B cell (primary cell): ENCODE results near the gene TRIM29. TPM values are rescaled to one million over a fixed set of nuclear protein-coding genes. Genes with fewer than 3 reads are reported as not detected.

Experiments used
- ATAC-seq: fragments of 200-7000 bp; cut with Tn5 transposase; one replicate; pipeline ENCODE4 v1.10.0; 2021; ENCODE audit warnings: low read depth, mild to moderate bottlenecking, moderate number of reproducible peaks, moderate library complexity
- CTCF ChIA-PET: fragments of 350-600 bp; sonication (Branson Sonifier 250); formaldehyde crosslinking; loops from one replicate; lab custom pipeline; 2021; ENCODE audit warnings: antibody characterized with exemption, inconsistent platforms; lab: Charles Lee
- POLR2A ChIA-PET: fragments of 350-600 bp; sonication (Branson Sonifier 250); formaldehyde crosslinking; loops from one replicate; lab custom pipeline; 2021; ENCODE audit warnings: antibody characterized with exemption; lab: Charles Lee
- DNase-seq: peaks from one replicate; pipeline ENCODE4 v3.0.0; 2013
- H2AFZ ChIP-seq: 2 replicates; pipeline ENCODE4 v1.6.1; 2012; ENCODE audit warnings: mild to moderate bottlenecking, low read depth, low read length; ENCODE audit not compliant: insufficient read depth, poor library complexity, severe bottlenecking
- H3K27ac ChIP-seq, 2 donors: 1 replicate in 1 of 2; 2 replicates in 1 of 2; pipeline ENCODE4 v1.5.1; 2012 to 2013; ENCODE audit warnings: low read length in 2 of 2, mild to moderate bottlenecking in 2 of 2, moderate library complexity in 1 of 2
- H3K27me3 ChIP-seq, 4 experiments: fragments of 200-600 bp in 1 of 4; sonication (generic) in 1 of 4; replicated peaks in 1 of 4; 1 replicate in 2 of 4; 2 replicates in 2 of 4; pipeline versions ENCODE4 v1.6.1 to v1.7.0; 2013 to 2016; ENCODE audit warnings: low read length in 3 of 4, mild to moderate bottlenecking in 2 of 4, mixed read lengths in 1 of 4, moderate library complexity in 1 of 4; ENCODE audit not compliant: insufficient read depth in 4 of 4, control insufficient read depth in 3 of 4; ENCODE audit errors: control extremely low read depth in 1 of 4
- H3K36me3 ChIP-seq, 2 experiments: replicated peaks in 1 of 2; 1 replicate in 1 of 2; 2 replicates in 1 of 2; pipeline versions ENCODE4 v1.6.1 to v1.7.1; 2013; ENCODE audit warnings: low read length in 1 of 2; ENCODE audit not compliant: insufficient read depth in 2 of 2, control insufficient read depth in 1 of 2; ENCODE audit errors: control extremely low read depth in 1 of 2, extremely low read depth in 1 of 2
- H3K4me1 ChIP-seq, 2 donors: fragments of 200-600 bp in 1 of 2; sonication (generic) in 1 of 2; 1 replicate in 1 of 2; 2 replicates in 1 of 2; pipeline versions ENCODE4 v1.5.1 to v1.6.1; 2013 to 2017; ENCODE audit warnings: low read length in 2 of 2; ENCODE audit not compliant: control insufficient read depth in 2 of 2, insufficient read depth in 2 of 2
- H3K4me2 ChIP-seq: replicated peaks from 2 replicates; pipeline ENCODE3; 2012; ENCODE audit warnings: mild to moderate bottlenecking, low read depth, low read length; ENCODE audit not compliant: poor library complexity, severe bottlenecking
- H3K4me3 ChIP-seq, 5 experiments: fragments of 200-600 bp in 1 of 5; sonication (generic) in 1 of 5; 1 replicate in 3 of 5; 2 replicates in 2 of 5; pipeline versions ENCODE4 v1.5.1 to v1.7.0; 2011 to 2016; ENCODE audit warnings: low read length in 4 of 5, mild to moderate bottlenecking in 4 of 5, low read depth in 2 of 5, control low read depth in 1 of 5, moderate library complexity in 1 of 5; ENCODE audit not compliant: insufficient read depth in 1 of 5; ENCODE audit errors: control extremely low read depth in 1 of 5, extremely low read depth in 1 of 5
- H3K79me2 ChIP-seq: fragments of 200-600 bp; sonication (generic); one replicate; pipeline ENCODE4 v1.6.0; 2016; ENCODE audit warnings: low read length; ENCODE audit not compliant: control insufficient read depth, insufficient read depth
- H3K9ac ChIP-seq: fragments of 200-600 bp; sonication (generic); 2 replicates; pipeline ENCODE4 v1.6.1; 2017; ENCODE audit warnings: mild to moderate bottlenecking, low read length, moderate library complexity
- H3K9me3 ChIP-seq, 3 donors: one replicate each; pipeline versions ENCODE4 v1.6.1 to v1.7.1; 2013; ENCODE audit warnings: low read length in 2 of 3; ENCODE audit not compliant: control insufficient read depth in 2 of 3, insufficient read depth in 1 of 3; ENCODE audit errors: control extremely low read depth in 1 of 3
- H4K20me1 ChIP-seq: 2 replicates; pipeline ENCODE4 v1.6.0; 2012; ENCODE audit warnings: mild to moderate bottlenecking, low read length; ENCODE audit not compliant: insufficient read depth, control insufficient read depth, poor library complexity, severe bottlenecking
- H3K27ac Mint-ChIP-seq: one replicate; pipeline ENCODE4 v1.8.0; 2021; ENCODE audit warnings: mixed read lengths
- H3K27me3 Mint-ChIP-seq: one replicate; pipeline ENCODE4 v1.8.0; 2021; ENCODE audit warnings: mixed read lengths
- H3K4me1 Mint-ChIP-seq: one replicate; pipeline ENCODE4 v1.8.0; 2021; ENCODE audit warnings: mixed read lengths
- H3K4me3 Mint-ChIP-seq: one replicate; pipeline ENCODE4 v1.8.0; 2021; ENCODE audit warnings: mixed read lengths
- H3K9me3 Mint-ChIP-seq: one replicate; pipeline ENCODE4 v1.8.0; 2022; ENCODE audit warnings: mixed read lengths; ENCODE audit not compliant: insufficient read depth
- EZH2 ChIP-seq: IDR thresholded peaks from 2 replicates; pipeline ENCODE4 v1.6.1; 2012; ENCODE audit warnings: borderline replicate concordance, low read depth, mild to moderate bottlenecking, moderate library complexity, low read length; ENCODE audit not compliant: insufficient read depth, poor library complexity, severe bottlenecking
- WGBS: methylation state at CpG from one replicate; pipeline ENCODE4 v1.1.5; 2013; ENCODE audit warnings: missing lambda C conversion rate; ENCODE audit not compliant: insufficient coverage; 5-methylcytosine and 5-hydroxymethylcytosine counted together
- intact Hi-C: fragments of 100-400 bp; cut with micrococcal nuclease; formaldehyde crosslinking; loops from one replicate; pipeline ENCODE4 v1.10.0; 2022
- polyA plus RNA-seq: library from polyadenylated mRNA; depleted of rRNA; stranded (reverse); fragments of >200 nt; gene quantifications from 2 replicates; pipeline ENCODE4 v1.2.3, GENCODE V29; 2012
- total RNA-seq, 2 donors: library from RNA; stranded (reverse); fragments of 120-200 nt in 1 of 2; gene quantifications; 1 replicate in 1 of 2; 2 replicates in 1 of 2; pipeline versions ENCODE4 v1.2.3 to v1.2.4, GENCODE V29; 2013 to 2022
- TF ChIP-seq, protein P1 (sequence below): fragments of 200-600 bp; IDR thresholded peaks from one replicate; pipeline ENCODE4 v1.8.0; 2022; ENCODE audit warnings: antibody characterized with exemption, mild to moderate bottlenecking

Gene TRIM29
- total and polyA plus RNA-seq, 2 donors (not counting 1 experiment from before 2014, with no cell fraction given) = not detected

DNA sequence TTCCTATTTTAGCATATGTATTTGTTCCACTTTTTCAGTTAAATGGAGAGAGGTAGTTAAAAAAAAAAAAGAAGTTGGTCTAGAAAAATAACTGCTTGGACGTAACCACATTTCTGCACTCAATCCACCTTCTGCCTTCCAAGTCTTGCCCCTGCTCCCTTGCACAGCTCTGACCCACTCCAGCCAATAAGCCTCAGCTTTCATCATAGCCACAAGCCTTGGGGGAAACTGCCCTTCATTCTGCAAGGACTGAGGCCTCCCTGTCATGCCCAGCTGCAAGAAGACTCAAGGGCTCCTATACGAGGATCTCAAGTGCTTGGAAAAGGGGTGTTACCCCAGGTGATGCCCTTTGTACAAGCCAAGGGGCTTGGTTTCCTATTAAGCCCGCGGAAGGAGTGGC, 37.0 kb upstream of the TRIM29 start:
- no peaks in the 10 kb centered on the region for H3K9me3 Mint-ChIP-seq
- intact Hi-C loops = no loop called here

GRCh38 chr11:120173807-120174206, 35.9 kb upstream of the TRIM29 start:
- TF ChIP-seq, protein P1, sequence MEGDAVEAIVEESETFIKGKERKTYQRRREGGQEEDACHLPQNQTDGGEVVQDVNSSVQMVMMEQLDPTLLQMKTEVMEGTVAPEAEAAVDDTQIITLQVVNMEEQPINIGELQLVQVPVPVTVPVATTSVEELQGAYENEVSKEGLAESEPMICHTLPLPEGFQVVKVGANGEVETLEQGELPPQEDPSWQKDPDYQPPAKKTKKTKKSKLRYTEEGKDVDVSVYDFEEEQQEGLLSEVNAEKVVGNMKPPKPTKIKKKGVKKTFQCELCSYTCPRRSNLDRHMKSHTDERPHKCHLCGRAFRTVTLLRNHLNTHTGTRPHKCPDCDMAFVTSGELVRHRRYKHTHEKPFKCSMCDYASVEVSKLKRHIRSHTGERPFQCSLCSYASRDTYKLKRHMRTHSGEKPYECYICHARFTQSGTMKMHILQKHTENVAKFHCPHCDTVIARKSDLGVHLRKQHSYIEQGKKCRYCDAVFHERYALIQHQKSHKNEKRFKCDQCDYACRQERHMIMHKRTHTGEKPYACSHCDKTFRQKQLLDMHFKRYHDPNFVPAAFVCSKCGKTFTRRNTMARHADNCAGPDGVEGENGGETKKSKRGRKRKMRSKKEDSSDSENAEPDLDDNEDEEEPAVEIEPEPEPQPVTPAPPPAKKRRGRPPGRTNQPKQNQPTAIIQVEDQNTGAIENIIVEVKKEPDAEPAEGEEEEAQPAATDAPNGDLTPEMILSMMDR = no peak
- no peak for TF ChIP-seq EZH2
- H3K27ac ChIP-seq = no peak overlapping the region
- Mint-ChIP-seq H3K4me1 (peaks cover 10% of the 10 kb centered on the region), H3K4me3 (no peak overlapping the region), H3K27me3 (peaks cover 35% of the 10 kb centered on the region), H3K27ac (no peak overlapping the region), H3K9me3 (no peaks in the 10 kb centered on the region)
- no peak overlapping the region for H3K4me3 ChIP-seq
- H3K9me3 ChIP-seq = peaks cover 0 to 16% (median 0%) of the 10 kb centered on the region in 3 donors
- no peak overlapping the region for H3K9ac ChIP-seq
- ChIA-PET CTCF (interaction anchor here (1.6 kb wide), 1 partner anchor 129 kb away, joined by 3 read pairs; no protein-coding TSS in a partner anchor), POLR2A (no interaction called here)
- no peaks in the 10 kb centered on the region for H3K79me2 ChIP-seq
- no peak overlapping the region for H2AFZ ChIP-seq
- DNase-seq = no peak
- WGBS = 80% methylated on average over 4 of the region's 5 CpGs
- no peaks in the 10 kb centered on the region for H4K20me1 ChIP-seq
- peaks cover 0 to 43% (median 18%) of the 10 kb centered on the region in 4 experiments for H3K27me3 ChIP-seq
- no peak for ATAC-seq
- H3K4me1 ChIP-seq = peaks cover 14% of the 10 kb centered on the region in 2 donors
- intact Hi-C loops = no loop called here
- H3K36me3 ChIP-seq = no peaks in the 10 kb centered on the region
- H3K4me2 ChIP-seq = no peak overlapping the region

More for the DNA sequence above, 37.0 kb upstream of the TRIM29 start:
- Histone ChIP-seq H3K4me2 (no peak overlapping the region), H3K9ac (no peak overlapping the region), H3K27ac (no peak overlapping the region), H4K20me1 (no peaks in the 10 kb centered on the region), H3K79me2 (no peaks in the 10 kb centered on the region), H3K36me3 (no peaks in the 10 kb centered on the region), H3K4me3 (no peak overlapping the region), H2AFZ (no peak overlapping the region), H3K9me3 (peaks cover 0 to 8% (median 0%) of the 10 kb centered on the region in 3 donors), H3K4me1 (peaks cover 4 to 7% of the 10 kb centered on the region in 2 donors), H3K27me3 (peaks cover 0 to 33% (median 14%) of the 10 kb centered on the region in 4 experiments)
- 69% methylated on average over 1 of the region's 4 CpGs for WGBS
- ATAC-seq (no peak), DNase-seq (no peak)
- no peak overlapping the region for H3K4me3 Mint-ChIP-seq
- POLR2A ChIA-PET = no interaction called here
- peaks cover 37% of the 10 kb centered on the region for H3K27me3 Mint-ChIP-seq
- H3K4me1 Mint-ChIP-seq = peaks cover 7% of the 10 kb centered on the region
- no peak overlapping the region for H3K27ac Mint-ChIP-seq
- CTCF ChIA-PET = interaction anchor here (1.6 kb wide), 1 partner anchor 128 kb away, joined by 3 read pairs; no protein-coding TSS in a partner anchor
- TF ChIP-seq, protein P1 = no peak
- no peak for TF ChIP-seq EZH2
